Esophagus squamous epithelium (tissue), 4 donors: ENCODE data around the gene PLEKHA6.

Source experiments
- POLR2A ChIP-seq, 4 donors: fragments of 450-650 bp; IDR thresholded peaks; one replicate each; pipeline ENCODE4 v1.6.1; 2017; ENCODE audit warnings: antibody characterized with exemption in 4 of 4, mild to moderate bottlenecking in 4 of 4, moderate library complexity in 3 of 4
- TF ChIP-seq, protein P1 (sequence below), 6 experiments: fragments of 450-650 bp in 4 of 6; fragments of 200-600 bp in 2 of 6; sonication (generic) in 2 of 6; IDR thresholded peaks; one replicate each; pipeline ENCODE4 v1.5.1; 2016 to 2019; ENCODE audit warnings: antibody characterized with exemption in 6 of 6, mild to moderate bottlenecking in 4 of 6, moderate library complexity in 4 of 6

DNA sequence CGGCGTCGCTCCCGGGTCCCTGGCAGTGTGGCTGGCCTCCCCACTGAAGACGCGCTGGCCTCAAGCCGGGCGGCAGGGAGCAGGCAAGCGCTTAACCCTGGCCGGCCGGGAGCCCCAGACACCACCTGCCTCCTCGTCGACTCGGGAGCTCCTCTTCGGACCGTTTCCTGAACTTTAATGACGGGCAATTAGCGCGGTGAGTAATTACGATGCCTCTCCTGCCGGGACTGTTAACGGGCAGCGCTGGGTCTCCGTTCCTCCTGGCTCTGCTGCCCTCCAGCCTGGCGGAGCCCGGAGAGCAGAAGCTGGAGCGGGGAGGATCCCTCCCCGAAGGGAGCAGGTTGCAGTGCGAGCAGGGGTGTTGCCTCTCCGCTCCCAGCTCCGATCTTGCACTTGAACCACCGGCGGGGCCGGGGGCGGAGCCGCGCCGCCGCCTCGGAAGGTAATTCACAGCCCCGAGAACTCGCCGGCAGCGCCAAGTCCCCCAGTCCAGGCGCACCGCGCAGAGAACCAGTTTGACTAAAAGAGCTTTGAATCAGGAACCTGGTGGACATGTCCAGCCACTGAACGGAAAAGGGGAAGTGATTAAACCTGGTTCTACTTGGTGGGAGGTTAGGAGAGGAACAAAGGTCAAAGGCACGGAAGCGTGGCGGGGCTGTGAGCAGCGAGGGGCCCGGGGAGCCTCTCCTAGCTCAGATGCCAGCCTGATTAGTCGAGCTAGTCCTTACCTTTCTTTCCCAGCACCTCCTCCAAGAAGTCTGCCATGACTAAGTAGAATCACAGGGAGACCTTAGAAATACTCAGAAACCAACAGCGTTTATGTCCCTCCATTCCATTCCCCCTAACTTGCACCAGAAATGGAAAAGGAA, 18.3 kb upstream of the PLEKHA6 start:
- TF ChIP-seq, protein P1, sequence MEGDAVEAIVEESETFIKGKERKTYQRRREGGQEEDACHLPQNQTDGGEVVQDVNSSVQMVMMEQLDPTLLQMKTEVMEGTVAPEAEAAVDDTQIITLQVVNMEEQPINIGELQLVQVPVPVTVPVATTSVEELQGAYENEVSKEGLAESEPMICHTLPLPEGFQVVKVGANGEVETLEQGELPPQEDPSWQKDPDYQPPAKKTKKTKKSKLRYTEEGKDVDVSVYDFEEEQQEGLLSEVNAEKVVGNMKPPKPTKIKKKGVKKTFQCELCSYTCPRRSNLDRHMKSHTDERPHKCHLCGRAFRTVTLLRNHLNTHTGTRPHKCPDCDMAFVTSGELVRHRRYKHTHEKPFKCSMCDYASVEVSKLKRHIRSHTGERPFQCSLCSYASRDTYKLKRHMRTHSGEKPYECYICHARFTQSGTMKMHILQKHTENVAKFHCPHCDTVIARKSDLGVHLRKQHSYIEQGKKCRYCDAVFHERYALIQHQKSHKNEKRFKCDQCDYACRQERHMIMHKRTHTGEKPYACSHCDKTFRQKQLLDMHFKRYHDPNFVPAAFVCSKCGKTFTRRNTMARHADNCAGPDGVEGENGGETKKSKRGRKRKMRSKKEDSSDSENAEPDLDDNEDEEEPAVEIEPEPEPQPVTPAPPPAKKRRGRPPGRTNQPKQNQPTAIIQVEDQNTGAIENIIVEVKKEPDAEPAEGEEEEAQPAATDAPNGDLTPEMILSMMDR (IDR thresholded peaks at IDR 0.05): no peak
- TF ChIP-seq POLR2A (IDR thresholded peaks at IDR 0.05): no peak
